Sigmoid colon (tissue), 7 donors: ENCODE data around the gene SLC35G6. TPM values are rescaled to one million over a fixed set of nuclear protein-coding genes. Genes with fewer than 3 reads are reported as not detected.

Source experiments
- DNase-seq: peaks from one replicate; pipeline ENCODE4 v3.0.0-alpha.2; 2019
- H3K27ac ChIP-seq, 4 donors: fragments of 200-600 bp; sonication (generic); one replicate each; pipeline ENCODE4 v1.5.1; 2016 to 2019; ENCODE audit warnings: mild to moderate bottlenecking in 1 of 4
- H3K27me3 ChIP-seq, 3 donors: fragments of 200-600 bp; sonication (generic); one replicate each; pipeline ENCODE4 v1.5.1; 2019; ENCODE audit warnings: mild to moderate bottlenecking in 1 of 3
- H3K36me3 ChIP-seq, 4 donors: fragments of 200-600 bp; sonication (generic); one replicate each; pipeline ENCODE4 v1.5.1; 2016 to 2019
- H3K4me1 ChIP-seq, 4 donors: fragments of 200-600 bp; sonication (generic); one replicate each; pipeline ENCODE4 v1.5.1; 2017 to 2019
- H3K4me3 ChIP-seq, 4 donors: fragments of 200-600 bp; sonication (generic); one replicate each; pipeline ENCODE4 v1.5.1; 2017 to 2019; ENCODE audit warnings: mild to moderate bottlenecking in 2 of 4, moderate library complexity in 1 of 4
- H3K9me3 ChIP-seq, 4 donors: fragments of 200-600 bp in 3 of 4; sonication (generic) in 3 of 4; one replicate each; pipeline versions ENCODE4 v1.5.1 to v1.6.1; 2013 to 2019
- CTCF ChIP-seq, 4 experiments: fragments of 450-650 bp in 3 of 4; fragments of 200-600 bp in 1 of 4; IDR thresholded peaks; one replicate each; pipeline ENCODE4 v1.5.1; 2016 to 2019; ENCODE audit warnings: antibody characterized with exemption in 4 of 4, mild to moderate bottlenecking in 3 of 4, moderate library complexity in 2 of 4
- EP300 ChIP-seq, 4 donors: sonication (generic); formaldehyde crosslinking; IDR thresholded peaks; one replicate each; pipeline ENCODE4 v1.6.1; 2017; ENCODE audit warnings: antibody characterized with exemption in 4 of 4
- POLR2A ChIP-seq, 2 donors: fragments of 450-650 bp; IDR thresholded peaks; one replicate each; pipeline ENCODE4 v1.6.1; 2016; ENCODE audit warnings: antibody characterized with exemption in 2 of 2, mild to moderate bottlenecking in 2 of 2, moderate library complexity in 2 of 2
- POLR2AphosphoS5 ChIP-seq, 4 donors: sonication (generic); formaldehyde crosslinking; IDR thresholded peaks; one replicate each; pipeline ENCODE4 v1.6.1; 2017; ENCODE audit warnings: antibody characterized with exemption in 4 of 4
- WGBS, 2 donors: extraction: QIAGEN DNeasy Blood & Tissue Kit; methylation state at CpG; one replicate each; pipeline ENCODE4 v1.1.7; 2013; 5-methylcytosine and 5-hydroxymethylcytosine counted together
- intact Hi-C: fragments of 100-400 bp; cut with DNase I; formaldehyde crosslinking; loops from one replicate; pipeline ENCODE4 v1.15.1; 2023
- polyA plus RNA-seq, 3 donors: library from polyadenylated mRNA; stranded (reverse); fragments of 200-250 nt; gene quantifications; one replicate each; pipeline ENCODE4 v1.2.3, GENCODE V29; 2013
- total RNA-seq, 4 donors: library from RNA; depleted of rRNA; stranded (reverse); fragments of >200 nt; gene quantifications; one replicate each; pipeline ENCODE4 v1.1.0, GENCODE V29; 2016
- donor health status: healthy with polysubstance abuse.
- donor health status: Bipolar disorder and iron deficiency.
- donor health status: healthy.

The SLC35G6 gene
- total and polyA plus RNA-seq, 7 donors = not detected

GRCh38 chr17:7530023-7530900 lies 49.0 kb downstream of the SLC35G6 start:
- 83 to 88% methylated on average over 6 of the region's 6 CpGs for WGBS, 2 donors
- intact Hi-C loops = no loop called here
- H3K9me3 ChIP-seq = no peaks in the 10 kb centered on the region
- no peak overlapping the region for H3K27ac ChIP-seq
- H3K36me3 ChIP-seq = no peaks in the 10 kb centered on the region
- H3K4me3 ChIP-seq = no peak overlapping the region
- TF ChIP-seq EP300 (IDR thresholded peaks at IDR 0.05) (no peak), POLR2AphosphoS5 (IDR thresholded peaks at IDR 0.05) (no peak), POLR2A (IDR thresholded peaks at IDR 0.05) (no peak), CTCF (IDR thresholded peaks at IDR 0.05) (no peak)
- no peaks in the 10 kb centered on the region for H3K27me3 ChIP-seq
- no peak for DNase-seq
- no peaks in the 10 kb centered on the region for H3K4me1 ChIP-seq

Other genes with a start within 250 kb of the SLC35G6 start
Only the 30 nearest of the 40 such genes appear.
- gene SLC2A4, start 199.7 kb upstream of the SLC35G6 start, total RNA-seq = 100 to 1,000 TPM in 2 of 4 donors, 10 to 100 TPM in 2; 72.9 to 127 (median 94.7) TPM
- 1 to 10 TPM in 2 of 3 donors, under 1 TPM in 1; 0.60 to 7.9 (median 2.8) TPM for gene SLC2A4, start 199.7 kb upstream of the SLC35G6 start, polyA plus RNA-seq
- gene YBX2, start 186.8 kb upstream of the SLC35G6 start, total RNA-seq = 1 to 10 TPM in 3 of 4 donors, under 1 TPM in 1; 0.28 to 2.5 (median 1.5) TPM
- 10 to 100 TPM in 2 of 3 donors, 1 to 10 TPM in 1; 4.8 to 37.6 (median 20.1) TPM for gene YBX2, start 186.8 kb upstream of the SLC35G6 start, polyA plus RNA-seq
- 100 to 1,000 TPM; 104 to 156 (median 125) TPM for gene EIF5A, start 173.8 kb upstream of the SLC35G6 start, total RNA-seq
- 100 to 1,000 TPM; 315 to 603 (median 403) TPM for gene EIF5A, start 173.8 kb upstream of the SLC35G6 start, polyA plus RNA-seq
- gene GPS2, start 166.1 kb upstream of the SLC35G6 start, total RNA-seq = 100 to 1,000 TPM in 1 of 4 donors, 10 to 100 TPM in 3; 82.3 to 114 (median 85.4) TPM
- 100 to 1,000 TPM in 1 of 3 donors, 10 to 100 TPM in 2; 67.9 to 113 (median 77.2) TPM for gene GPS2, start 166.1 kb upstream of the SLC35G6 start, polyA plus RNA-seq
- gene NEURL4, start 152.1 kb upstream of the SLC35G6 start, total RNA-seq = 10 to 100 TPM; 14.3 to 29.6 (median 17.6) TPM
- 10 to 100 TPM in 1 of 3 donors, 1 to 10 TPM in 2; 6.0 to 31.6 (median 6.0) TPM for gene NEURL4, start 152.1 kb upstream of the SLC35G6 start, polyA plus RNA-seq
- gene ACAP1, start 144.9 kb upstream of the SLC35G6 start, total RNA-seq = 1 to 10 TPM; 1.1 to 3.9 (median 2.9) TPM
- gene ACAP1, start 144.9 kb upstream of the SLC35G6 start, polyA plus RNA-seq = 10 to 100 TPM in 1 of 3 donors, 1 to 10 TPM in 2; 1.2 to 55.8 (median 1.4) TPM
- 1 to 10 TPM; 4.4 to 6.4 (median 5.5) TPM for gene KCTD11, start 129.3 kb upstream of the SLC35G6 start, total RNA-seq
- gene KCTD11, start 129.3 kb upstream of the SLC35G6 start, polyA plus RNA-seq = 10 to 100 TPM in 1 of 3 donors, 1 to 10 TPM in 2; 6.2 to 11.7 (median 9.0) TPM
- not detected for gene TMEM95, start 126.3 kb upstream of the SLC35G6 start, total RNA-seq
- gene TMEM95, start 126.3 kb upstream of the SLC35G6 start, polyA plus RNA-seq = not detected
- gene TNK1, start 100.4 kb upstream of the SLC35G6 start, total RNA-seq = 1 to 10 TPM; 2.1 to 5.4 (median 3.4) TPM
- 10 to 100 TPM in 2 of 3 donors, 1 to 10 TPM in 1; 8.4 to 14.6 (median 10.4) TPM for gene TNK1, start 100.4 kb upstream of the SLC35G6 start, polyA plus RNA-seq
- 10 to 100 TPM; 10.4 to 18.3 (median 14.2) TPM for gene PLSCR3, start 86.9 kb upstream of the SLC35G6 start, total RNA-seq
- gene PLSCR3, start 86.9 kb upstream of the SLC35G6 start, polyA plus RNA-seq = 10 to 100 TPM; 11.6 to 27.2 (median 18.0) TPM
- 100 to 1,000 TPM in 2 of 4 donors, 10 to 100 TPM in 2; 19.0 to 152 (median 99.7) TPM for gene TMEM256, start 77.3 kb upstream of the SLC35G6 start, total RNA-seq
- 100 to 1,000 TPM; 150 to 357 (median 235) TPM for gene TMEM256, start 77.3 kb upstream of the SLC35G6 start, polyA plus RNA-seq
- 10 to 100 TPM in 2 of 4 donors, 1 to 10 TPM in 2; 6.8 to 18.8 (median 10.4) TPM for gene NLGN2, start 73.6 kb upstream of the SLC35G6 start, total RNA-seq
- gene NLGN2, start 73.6 kb upstream of the SLC35G6 start, polyA plus RNA-seq = 1 to 10 TPM in 1 of 3 donors, under 1 TPM in 2; 0.60 to 8.9 (median 0.69) TPM
- gene SPEM1, start 61.1 kb upstream of the SLC35G6 start, total RNA-seq = not detected
- not detected for gene SPEM1, start 61.1 kb upstream of the SLC35G6 start, polyA plus RNA-seq
- gene SPEM2, start 55.8 kb upstream of the SLC35G6 start, total RNA-seq = not detected
- gene SPEM2, start 55.8 kb upstream of the SLC35G6 start, polyA plus RNA-seq = not detected
- gene SPEM3, start 52.6 kb upstream of the SLC35G6 start, total RNA-seq = not detected
- gene SPEM3, start 52.6 kb upstream of the SLC35G6 start, polyA plus RNA-seq = not detected
- gene TMEM102, start 46.0 kb upstream of the SLC35G6 start, total RNA-seq = 1 to 10 TPM; 1.2 to 2.5 (median 1.6) TPM
- 10 to 100 TPM in 1 of 3 donors, 1 to 10 TPM in 2; 6.6 to 14.5 (median 8.1) TPM for gene TMEM102, start 46.0 kb upstream of the SLC35G6 start, polyA plus RNA-seq
- gene FGF11, start 41.9 kb upstream of the SLC35G6 start, total RNA-seq = under 1 TPM in 1 of 4 donors, not detected in 3; 0.36 TPM
- gene FGF11, start 41.9 kb upstream of the SLC35G6 start, polyA plus RNA-seq = 1 to 10 TPM in 1 of 3 donors, under 1 TPM in 1, not detected in 1; 0.69 to 2.8 TPM
- gene CHRNB1, start 36.4 kb upstream of the SLC35G6 start, total RNA-seq = 1 to 10 TPM; 4.2 to 8.1 (median 6.5) TPM
- gene CHRNB1, start 36.4 kb upstream of the SLC35G6 start, polyA plus RNA-seq = 10 to 100 TPM in 2 of 3 donors, 1 to 10 TPM in 1; 7.2 to 13.2 (median 11.2) TPM
- 10 to 100 TPM; 42.5 to 56.5 (median 45.3) TPM for gene ZBTB4, start 1.8 kb upstream of the SLC35G6 start, total RNA-seq
- 10 to 100 TPM in 2 of 3 donors, 1 to 10 TPM in 1; 5.5 to 19.6 (median 12.0) TPM for gene ZBTB4, start 1.8 kb upstream of the SLC35G6 start, polyA plus RNA-seq
- gene POLR2A, start 2.9 kb downstream of the SLC35G6 start, total RNA-seq = 10 to 100 TPM; 30.1 to 43.2 (median 36.5) TPM
- gene POLR2A, start 2.9 kb downstream of the SLC35G6 start, polyA plus RNA-seq = 10 to 100 TPM in 2 of 3 donors, 1 to 10 TPM in 1; 7.2 to 51.1 (median 11.3) TPM
- gene TNFSF12, start 67.6 kb downstream of the SLC35G6 start, total RNA-seq = 100 to 1,000 TPM in 2 of 4 donors, 10 to 100 TPM in 2; 60.1 to 122 (median 91.8) TPM
- gene TNFSF12, start 67.6 kb downstream of the SLC35G6 start, polyA plus RNA-seq = 10 to 100 TPM; 18.0 to 45.0 (median 26.1) TPM
- gene TNFSF13, start 77.3 kb downstream of the SLC35G6 start, total RNA-seq = 10 to 100 TPM; 20.2 to 41.0 (median 24.5) TPM
- 100 to 1,000 TPM in 1 of 3 donors, 10 to 100 TPM in 2; 15.6 to 108 (median 21.0) TPM for gene TNFSF13, start 77.3 kb downstream of the SLC35G6 start, polyA plus RNA-seq
- 10 to 100 TPM; 73.5 to 91.1 (median 81.1) TPM for gene SENP3, start 80.5 kb downstream of the SLC35G6 start, total RNA-seq
- 10 to 100 TPM; 28.2 to 55.4 (median 35.6) TPM for gene SENP3, start 80.5 kb downstream of the SLC35G6 start, polyA plus RNA-seq
- gene CD68, start 98.2 kb downstream of the SLC35G6 start, total RNA-seq = 10 to 100 TPM; 24.6 to 56.4 (median 37.0) TPM
- gene CD68, start 98.2 kb downstream of the SLC35G6 start, polyA plus RNA-seq = 100 to 1,000 TPM in 2 of 3 donors, 10 to 100 TPM in 1; 58.3 to 161 (median 118) TPM
- 10 to 100 TPM; 38.5 to 67.1 (median 50.8) TPM for gene MPDU1, start 102.4 kb downstream of the SLC35G6 start, total RNA-seq
- 100 to 1,000 TPM in 1 of 3 donors, 10 to 100 TPM in 2; 38.4 to 121 (median 45.3) TPM for gene MPDU1, start 102.4 kb downstream of the SLC35G6 start, polyA plus RNA-seq
- gene SOX15, start 108.6 kb downstream of the SLC35G6 start, total RNA-seq = 10 to 100 TPM in 2 of 4 donors, 1 to 10 TPM in 2; 2.5 to 15.3 (median 10.5) TPM
- 1 to 10 TPM in 2 of 3 donors, not detected in 1; 1.2 TPM for gene SOX15, start 108.6 kb downstream of the SLC35G6 start, polyA plus RNA-seq
- gene FXR2, start 133.5 kb downstream of the SLC35G6 start, total RNA-seq = 10 to 100 TPM; 33.8 to 35.5 (median 34.6) TPM
- gene FXR2, start 133.5 kb downstream of the SLC35G6 start, polyA plus RNA-seq = 10 to 100 TPM; 21.3 to 27.4 (median 21.6) TPM
- gene SAT2, start 146.4 kb downstream of the SLC35G6 start, total RNA-seq = 100 to 1,000 TPM in 2 of 4 donors, 10 to 100 TPM in 2; 72.9 to 116 (median 99.2) TPM
- gene SAT2, start 146.4 kb downstream of the SLC35G6 start, polyA plus RNA-seq = 100 to 1,000 TPM in 2 of 3 donors, 10 to 100 TPM in 1; 96.9 to 115 (median 107) TPM
- not detected for gene SHBG, start 148.7 kb downstream of the SLC35G6 start, total RNA-seq
- 1 to 10 TPM in 1 of 3 donors, under 1 TPM in 1, not detected in 1; 0.34 to 1.2 TPM for gene SHBG, start 148.7 kb downstream of the SLC35G6 start, polyA plus RNA-seq
- gene ATP1B2, start 169.5 kb downstream of the SLC35G6 start, total RNA-seq = 1 to 10 TPM; 1.2 to 4.2 (median 1.5) TPM
- gene ATP1B2, start 169.5 kb downstream of the SLC35G6 start, polyA plus RNA-seq = 1 to 10 TPM in 1 of 3 donors, under 1 TPM in 1, not detected in 1; 0.60 to 1.2 TPM